AG08396 (cell line): ENCODE data around the gene DLL3.

Experiments used
- DNase-seq: peaks from one replicate; pipeline ENCODE4 v3.0.0; 2012; ENCODE audit warnings: low spot score, mixed read lengths

Gene DLL3

GRCh38 chr19:39481676-39482075 is 17.1 kb upstream of the DLL3 start:
- DNase-seq = no peak

- DNase-seq = no peak
Measured at GRCh38 chr19:39483141-39483540, 15.6 kb upstream of the DLL3 start.

DNA sequence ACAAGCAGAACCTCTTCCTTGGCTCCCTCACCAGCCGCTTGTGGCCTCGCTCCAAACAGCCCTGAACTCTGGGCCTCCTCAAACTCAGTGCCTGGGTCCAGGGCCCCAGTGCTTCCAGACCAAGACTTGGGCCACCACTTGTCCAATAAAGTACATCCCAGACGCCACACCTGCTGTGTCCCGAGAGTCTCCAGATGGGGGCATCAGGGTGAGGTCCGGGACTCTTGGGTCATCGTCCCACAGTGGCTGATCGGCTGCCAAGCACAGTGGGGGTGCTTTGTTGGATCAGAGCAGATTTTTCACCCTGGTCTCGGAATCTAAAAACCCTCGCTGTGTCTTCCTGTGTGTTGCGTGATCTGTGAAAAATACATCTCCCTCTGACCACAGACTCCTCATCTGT is 9.0 kb upstream of the DLL3 start:
- no peak for DNase-seq

GRCh38 chr19:39492225-39492624 is 6.5 kb upstream of the DLL3 start:
- DNase-seq = no peak

- no peak for DNase-seq
Measured at GRCh38 chr19:39492788-39493187, 6.0 kb upstream of the DLL3 start.

DNA sequence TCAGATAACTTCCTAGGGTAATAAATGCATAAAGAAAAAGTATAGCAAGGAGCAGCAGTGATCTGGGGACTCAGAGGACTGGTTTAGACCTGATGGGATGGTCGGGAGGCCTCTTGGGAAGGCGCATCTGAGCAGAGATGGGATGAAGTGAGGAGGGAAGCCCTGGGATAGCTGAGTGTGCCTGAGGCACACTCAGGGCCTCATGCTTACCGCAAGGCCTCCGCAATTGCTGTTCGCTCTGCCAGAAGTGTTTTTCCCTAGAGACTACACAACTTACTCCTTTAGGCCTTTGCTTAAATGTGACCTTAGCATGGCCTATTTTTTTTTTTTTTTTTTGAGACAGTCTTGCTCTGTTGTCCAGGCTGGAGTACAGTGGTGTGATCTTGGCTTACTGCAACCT is 4.1 kb upstream of the DLL3 start:
- DNase-seq = no peak

GRCh38 chr19:39496063-39496462 is 2.7 kb upstream of the DLL3 start:
- DNase-seq = no peak

DNA sequence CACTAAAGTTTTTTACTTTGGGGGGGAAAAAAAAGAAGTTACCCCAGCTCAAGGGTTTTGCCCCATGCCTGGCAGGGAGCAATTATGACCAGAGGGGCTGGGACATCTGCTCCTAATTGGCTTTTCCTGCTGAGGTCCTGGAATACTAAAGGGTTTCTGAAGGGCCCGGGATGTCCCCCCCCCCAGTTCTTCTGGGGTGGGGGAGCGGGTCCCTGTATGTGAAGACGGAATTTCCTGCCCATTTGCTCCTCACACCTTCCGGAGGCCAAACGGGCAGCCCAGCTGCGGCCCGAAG is 1.1 kb upstream of the DLL3 start:
- DNase-seq = no peak

- DNase-seq = no peak
Measured at GRCh38 chr19:39497996-39498797, 550 bp upstream of the DLL3 start.

DNA sequence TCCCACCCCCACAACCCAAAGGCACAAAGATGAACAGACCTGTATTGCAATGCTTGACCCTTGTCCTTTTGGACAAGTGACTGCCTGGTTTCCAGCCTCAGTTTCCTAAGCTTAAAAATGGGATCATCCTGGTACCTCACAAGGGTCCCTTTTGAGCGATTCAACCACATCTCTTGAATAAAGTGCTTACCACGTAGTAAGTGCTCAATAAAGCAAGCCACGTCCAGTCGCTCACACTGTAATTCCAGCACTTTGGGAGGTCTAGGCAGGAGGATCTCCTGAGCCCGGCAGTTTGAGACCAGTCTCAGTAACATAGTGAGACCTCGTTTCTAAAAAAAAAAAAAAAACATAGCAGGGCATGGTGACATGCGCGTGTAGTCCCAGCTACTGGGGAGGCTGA is 1.2 kb downstream of the DLL3 start:
- DNase-seq = no peak

GRCh38 chr19:39500543-39500942 is 1.8 kb downstream of the DLL3 start:
- no peak for DNase-seq

DNA sequence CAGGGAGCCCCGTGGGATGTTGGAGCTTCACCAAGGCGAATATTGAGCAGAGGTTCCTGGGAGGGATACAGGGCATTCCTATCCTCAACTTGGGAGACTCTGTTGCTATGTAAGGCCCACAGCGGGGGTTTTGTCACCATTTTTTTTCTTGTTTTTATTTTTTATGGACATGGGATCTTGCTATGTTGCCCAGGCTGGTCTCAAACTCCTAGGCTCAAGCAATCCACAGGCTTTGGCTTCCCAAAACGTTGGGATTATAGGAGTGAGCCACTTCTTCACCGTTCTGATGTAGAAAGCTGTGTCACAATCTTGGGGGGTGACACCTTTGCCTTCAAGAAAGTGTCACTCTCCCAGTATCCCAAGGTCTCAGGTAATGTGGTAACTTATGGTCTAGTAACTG is 2.6 kb downstream of the DLL3 start:
- DNase-seq = no peak

GRCh38 chr19:39502640-39503417 is 4.1 kb downstream of the DLL3 start:
- peak; percentile 93 for DNase-seq

- DNase-seq = no peak
Measured at GRCh38 chr19:39506598-39506943, 7.8 kb downstream of the DLL3 start.

DNA sequence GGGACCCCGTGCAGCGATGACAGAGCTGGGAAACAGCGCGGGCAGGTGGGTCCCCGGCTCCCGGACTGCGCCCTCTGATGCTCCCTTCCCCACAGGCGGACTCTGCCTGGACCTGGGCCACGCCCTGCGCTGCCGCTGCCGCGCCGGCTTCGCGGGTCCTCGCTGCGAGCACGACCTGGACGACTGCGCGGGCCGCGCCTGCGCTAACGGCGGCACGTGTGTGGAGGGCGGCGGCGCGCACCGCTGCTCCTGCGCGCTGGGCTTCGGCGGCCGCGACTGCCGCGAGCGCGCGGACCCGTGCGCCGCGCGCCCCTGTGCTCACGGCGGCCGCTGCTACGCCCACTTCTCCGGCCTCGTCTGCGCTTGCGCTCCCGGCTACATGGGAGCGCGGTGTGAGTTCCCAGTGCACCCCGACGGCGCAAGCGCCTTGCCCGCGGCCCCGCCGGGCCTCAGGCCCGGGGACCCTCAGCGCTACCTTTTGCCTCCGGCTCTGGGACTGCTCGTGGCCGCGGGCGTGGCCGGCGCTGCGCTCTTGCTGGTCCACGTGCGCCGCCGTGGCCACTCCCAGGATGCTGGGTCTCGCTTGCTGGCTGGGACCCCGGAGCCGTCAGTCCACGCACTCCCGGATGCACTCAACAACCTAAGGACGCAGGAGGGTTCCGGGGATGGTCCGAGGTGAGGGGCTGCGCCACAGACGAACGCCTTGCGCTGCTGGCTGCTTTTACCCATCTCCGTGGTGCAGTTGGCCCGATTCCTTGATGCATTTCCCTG is 8.4 kb downstream of the DLL3 start:
- DNase-seq = peak; percentile 86

DNA sequence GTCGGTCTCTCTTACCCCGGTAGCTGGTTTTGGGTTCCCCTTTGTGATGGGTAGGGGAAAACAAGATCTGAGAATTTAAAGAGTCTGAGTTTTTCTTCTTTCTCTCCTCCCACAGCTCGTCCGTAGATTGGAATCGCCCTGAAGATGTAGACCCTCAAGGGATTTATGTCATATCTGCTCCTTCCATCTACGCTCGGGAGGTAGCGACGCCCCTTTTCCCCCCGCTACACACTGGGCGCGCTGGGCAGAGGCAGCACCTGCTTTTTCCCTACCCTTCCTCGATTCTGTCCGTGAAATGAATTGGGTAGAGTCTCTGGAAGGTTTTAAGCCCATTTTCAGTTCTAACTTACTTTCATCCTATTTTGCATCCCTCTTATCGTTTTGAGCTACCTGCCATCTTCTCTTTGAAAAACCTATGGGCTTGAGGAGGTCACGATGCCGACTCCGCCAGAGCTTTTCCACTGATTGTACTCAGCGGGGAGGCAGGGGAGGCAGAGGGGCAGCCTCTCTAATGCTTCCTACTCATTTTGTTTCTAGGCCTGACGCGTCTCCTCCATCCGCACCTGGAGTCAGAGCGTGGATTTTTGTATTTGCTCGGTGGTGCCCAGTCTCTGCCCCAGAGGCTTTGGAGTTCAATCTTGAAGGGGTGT is 9.1 kb downstream of the DLL3 start:
- DNase-seq = no peak

DNA sequence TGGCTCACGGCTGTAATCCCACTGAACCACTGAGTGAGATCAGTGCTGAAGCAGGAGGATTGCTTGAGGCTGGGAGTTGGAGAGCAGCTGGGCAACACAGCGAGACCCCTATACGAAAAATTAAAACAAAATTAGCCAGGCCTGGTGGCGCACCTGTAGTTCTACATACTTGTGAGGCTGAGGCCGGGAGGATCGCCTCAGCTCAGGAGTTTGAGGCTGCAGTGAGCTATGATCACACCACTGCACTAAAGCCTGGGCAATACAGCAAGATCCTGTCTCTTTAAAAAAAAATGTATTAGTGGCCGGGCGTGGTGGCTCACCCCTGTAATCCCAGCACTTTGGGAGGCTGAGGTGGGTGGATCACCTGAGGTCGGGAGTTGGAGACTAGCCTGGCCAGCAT is 9.9 kb downstream of the DLL3 start:
- DNase-seq = no peak

- no peak for DNase-seq
Measured at GRCh38 chr19:39509233-39509632, 10.5 kb downstream of the DLL3 start.

- no peak for DNase-seq
Measured at GRCh38 chr19:39512988-39513387, 14.2 kb downstream of the DLL3 start.

GRCh38 chr19:39514840-39515550 is 16.2 kb downstream of the DLL3 start, which contains the start of gene SELENOV:
TSS of gene SELENOV (plus strand) at chr19:39515139. CDS start at chr19:39515213, 74 bp downstream.
- DNase-seq = no peak

DNA sequence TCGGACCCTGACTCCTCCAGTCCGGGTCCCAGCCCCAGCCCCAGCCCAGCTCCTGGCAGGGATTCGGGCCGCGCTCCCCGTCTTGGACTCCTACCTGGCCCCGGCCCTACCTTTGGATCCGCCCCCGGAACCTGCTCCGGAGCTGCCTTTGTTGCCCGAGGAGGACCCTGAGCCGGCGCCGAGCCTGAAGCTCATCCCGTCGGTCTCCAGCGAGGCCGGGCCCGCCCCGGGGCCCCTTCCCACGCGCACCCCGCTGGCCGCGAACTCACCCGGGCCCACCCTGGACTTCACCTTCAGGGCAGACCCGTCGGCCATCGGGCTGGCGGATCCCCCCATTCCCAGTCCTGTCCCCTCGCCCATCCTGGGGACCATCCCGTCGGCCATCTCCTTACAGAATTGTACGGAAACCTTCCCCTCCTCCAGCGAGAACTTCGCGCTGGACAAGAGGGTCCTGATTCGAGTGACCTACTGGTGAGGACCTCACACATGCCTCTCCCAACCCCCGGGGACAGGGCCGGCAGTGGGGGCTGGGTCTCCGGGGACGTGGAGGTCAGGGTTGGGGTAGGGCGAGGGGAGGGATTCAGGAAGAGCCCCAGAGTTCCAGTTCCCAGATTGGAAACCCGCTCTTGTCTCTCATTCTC is 16.9 kb downstream of the DLL3 start:
- DNase-seq = no peak
